SJSA1 (cell line): ENCODE measurements around the gene RRP15. TPM values are rescaled to one million over a fixed set of nuclear protein-coding genes. Genes with fewer than 3 reads are reported as not detected.

Experiments
- DNase-seq, 2 experiments: peaks; one replicate each; pipeline ENCODE4 v3.0.0-alpha.2; 2015 to 2020; ENCODE audit warnings: low spot score in 2 of 2, low read depth in 1 of 2
- H3K27ac ChIP-seq: fragments of 250-450 bp; sonication (Bioruptor Pico); 2 replicates; pipeline ENCODE4 v1.5.1; 2020; ENCODE audit warnings: mild to moderate bottlenecking, moderate library complexity
- H3K27me3 ChIP-seq: fragments of 250-450 bp; sonication (Bioruptor Pico); replicated peaks from 2 replicates; pipeline ENCODE4 v1.5.1; 2020; ENCODE audit warnings: mild to moderate bottlenecking, moderate library complexity
- H3K36me3 ChIP-seq: fragments of 250-450 bp; sonication (Bioruptor Pico); 2 replicates; pipeline ENCODE4 v1.5.1; 2020; ENCODE audit warnings: mild to moderate bottlenecking
- H3K4me1 ChIP-seq: fragments of 250-450 bp; sonication (Bioruptor Pico); replicated peaks from 2 replicates; pipeline ENCODE4 v1.6.1; 2021; ENCODE audit warnings: mild to moderate bottlenecking
- H3K4me3 ChIP-seq: fragments of 250-450 bp; sonication (Bioruptor Pico); 2 replicates; pipeline ENCODE4 v1.5.1; 2020; ENCODE audit warnings: mild to moderate bottlenecking
- H3K9me3 ChIP-seq: fragments of 250-450 bp; sonication (Bioruptor Pico); replicated peaks from 2 replicates; pipeline ENCODE4 v1.5.1; 2020; ENCODE audit warnings: mild to moderate bottlenecking
- total RNA-seq: library from RNA; depleted of rRNA; stranded (reverse); fragments of >200 nt; shearing (Covaris generic); gene quantifications from 2 replicates; pipeline ENCODE4 v1.2.3, GENCODE V29; 2014

RRP15 gene
- total RNA-seq, 1 experiment from 2014 or later = 16.7 TPM

GRCh38 chr1:218330043-218330623 is 45.0 kb downstream of the RRP15 start:
- Histone ChIP-seq H3K27me3 (no peaks in the 10 kb centered on the region), H3K4me3 (no peak overlapping the region), H3K9me3 (no peaks in the 10 kb centered on the region), H3K36me3 (no peaks in the 10 kb centered on the region; the same call in 1 of the 2 replicates), H3K4me1 (0 out of 2 replicates have a peak, but pooled peaks cover 5% of the 10 kb centered on the region), H3K27ac (no peak overlapping the region)
- peak in 1 of 2 experiments; percentile 42 for DNase-seq

GRCh38 chr1:218332416-218332815 is 47.3 kb downstream of the RRP15 start:
- Histone ChIP-seq H3K9me3 (no peaks in the 10 kb centered on the region), H3K36me3 (no peaks in the 10 kb centered on the region; the same call in 1 of the 2 replicates), H3K4me3 (no peak overlapping the region), H3K27ac (no peak overlapping the region), H3K4me1 (peaks cover 18% of the 10 kb centered on the region), H3K27me3 (no peaks in the 10 kb centered on the region)
- no peak for DNase-seq

GRCh38 chr1:218336328-218336727 is 51.2 kb downstream of the RRP15 start:
- Histone ChIP-seq H3K4me1 (peaks cover 13% of the 10 kb centered on the region), H3K27ac (peak overlapping the region; percentile 5; the same call in 1 of the 2 replicates), H3K36me3 (no peaks in the 10 kb centered on the region), H3K9me3 (no peaks in the 10 kb centered on the region), H3K27me3 (no peaks in the 10 kb centered on the region), H3K4me3 (no peak overlapping the region)
- DNase-seq = peak; percentile 85 to 87

- peak in 1 of 2 experiments; percentile 44 for DNase-seq
- no peaks in the 10 kb centered on the region for H3K9me3 ChIP-seq
- H3K36me3 ChIP-seq = no peaks in the 10 kb centered on the region
- H3K27ac ChIP-seq = no peak overlapping the region
- H3K27me3 ChIP-seq = no peaks in the 10 kb centered on the region
- H3K4me1 ChIP-seq = peaks cover 15% of the 10 kb centered on the region
- no peak overlapping the region for H3K4me3 ChIP-seq
These were observed 54.3 kb downstream of the RRP15 start for GRCh38 chr1:218339267-218339831.

GRCh38 chr1:218341325-218341724 is 56.2 kb downstream of the RRP15 start:
- Histone ChIP-seq H3K9me3 (no peaks in the 10 kb centered on the region), H3K4me3 (no peak overlapping the region), H3K27me3 (no peaks in the 10 kb centered on the region), H3K4me1 (peaks cover 16% of the 10 kb centered on the region), H3K27ac (no peak overlapping the region), H3K36me3 (no peaks in the 10 kb centered on the region)
- no peak for DNase-seq

- Histone ChIP-seq H3K27me3 (no peaks in the 10 kb centered on the region), H3K27ac (no peak overlapping the region), H3K4me3 (no peak overlapping the region), H3K36me3 (no peaks in the 10 kb centered on the region), H3K4me1 (peaks cover 11% of the 10 kb centered on the region), H3K9me3 (no peaks in the 10 kb centered on the region)
- DNase-seq = no peak
These were observed 57.0 kb downstream of the RRP15 start for GRCh38 chr1:218342091-218342490.

- Histone ChIP-seq H3K4me3 (peak within 1 kb of the TSS; percentile 52), H3K9me3 (no peaks in the 10 kb centered on the region), H3K36me3 (no peaks in the 10 kb centered on the region), H3K27me3 (no peaks in the 10 kb centered on the region), H3K4me1 (peaks cover 28% of the 10 kb centered on the region), H3K27ac (peak within 1 kb of the TSS; percentile 44)
- DNase-seq = peak; percentile 64 to 86
These were observed 60.0 kb downstream of the RRP15 start, which contains the start of gene TGFB2 for GRCh38 chr1:218344814-218345672. TSS of gene TGFB2 (plus strand) at chr1:218345336. CDS start at chr1:218346702, 1,366 bp downstream.

GRCh38 chr1:218345673-218346390 is 60.7 kb downstream of the RRP15 start:
- no peaks in the 10 kb centered on the region for H3K36me3 ChIP-seq
- H3K4me1 ChIP-seq = peaks cover 35% of the 10 kb centered on the region
- no peaks in the 10 kb centered on the region for H3K9me3 ChIP-seq
- peak; percentile 76 to 82 for DNase-seq
- peak overlapping the region; percentile 52 for H3K4me3 ChIP-seq
- no peaks in the 10 kb centered on the region for H3K27me3 ChIP-seq
- peak overlapping the region; percentile 44 for H3K27ac ChIP-seq

- Histone ChIP-seq H3K9me3 (no peaks in the 10 kb centered on the region), H3K27me3 (no peaks in the 10 kb centered on the region), H3K36me3 (no peaks in the 10 kb centered on the region), H3K4me3 (peak overlapping the region; percentile 52), H3K4me1 (peaks cover 38% of the 10 kb centered on the region), H3K27ac (peak overlapping the region; percentile 44)
- DNase-seq = peak in 1 of 2 experiments; percentile 64
These were observed 61.5 kb downstream of the RRP15 start for GRCh38 chr1:218346391-218347204.

GRCh38 chr1:218347336-218347722 is 62.2 kb downstream of the RRP15 start:
- Histone ChIP-seq H3K27me3 (no peaks in the 10 kb centered on the region), H3K27ac (peak overlapping the region; percentile 44), H3K4me1 (peaks cover 44% of the 10 kb centered on the region), H3K36me3 (no peaks in the 10 kb centered on the region), H3K9me3 (no peaks in the 10 kb centered on the region), H3K4me3 (peak overlapping the region; percentile 52)
- DNase-seq = peak in 1 of 2 experiments; percentile 60

- Histone ChIP-seq H3K27ac (peak overlapping the region; percentile 44), H3K4me1 (peaks cover 50% of the 10 kb centered on the region)
These were observed 62.9 kb downstream of the RRP15 start for GRCh38 chr1:218347723-218348627.

GRCh38 chr1:218348628-218349071 is 63.6 kb downstream of the RRP15 start:
- Histone ChIP-seq H3K4me1 (peaks cover 57% of the 10 kb centered on the region), H3K36me3 (no peaks in the 10 kb centered on the region), H3K9me3 (no peaks in the 10 kb centered on the region), H3K4me3 (peak overlapping the region; percentile 52), H3K27ac (no peak overlapping the region; the same call in 1 of the 2 replicates), H3K27me3 (no peaks in the 10 kb centered on the region)
- no peak for DNase-seq

More at GRCh38 chr1:218347723-218348627, 62.9 kb downstream of the RRP15 start:
- Histone ChIP-seq H3K27me3 (no peaks in the 10 kb centered on the region), H3K4me3 (peak overlapping the region; percentile 52), H3K36me3 (no peaks in the 10 kb centered on the region), H3K9me3 (no peaks in the 10 kb centered on the region)
- DNase-seq = peak in 1 of 2 experiments; percentile 67
